Activated T-helper 17 cell treated with anti-CD3 and anti-CD28 coated beads, Interleukin-2, amount 50 U/mL, for 72 hours (primary cell): Measurements from ENCODE around the gene EDEM3. TPM values are rescaled to one million over a fixed set of nuclear protein-coding genes. Genes with fewer than 3 reads are reported as not detected.
A peak's percentile ranks its signal among the peaks of the same experiment; 100 is the strongest.

Experiments
- ATAC-seq: fragments of 150-1000 bp; cut with Tn5 transposase; replicated peaks from 2 replicates; pipeline ENCODE4 v1.10.0; 2021; ENCODE audit warnings: mild to moderate bottlenecking, moderate library complexity
- H3K27ac Mint-ChIP-seq: one replicate; pipeline ENCODE4 v1.8.0; 2022; ENCODE audit warnings: mixed read lengths
- H3K27me3 Mint-ChIP-seq: one replicate; pipeline ENCODE4 v1.8.0; 2022; ENCODE audit warnings: mixed read lengths
- H3K36me3 Mint-ChIP-seq: one replicate; pipeline ENCODE4 v1.8.0; 2022; ENCODE audit warnings: low read depth, mild to moderate bottlenecking, mixed read lengths
- H3K4me1 Mint-ChIP-seq: one replicate; pipeline ENCODE4 v1.8.0; 2022; ENCODE audit warnings: mixed read lengths
- H3K4me3 Mint-ChIP-seq: one replicate; pipeline ENCODE4 v1.8.0; 2022; ENCODE audit warnings: mild to moderate bottlenecking, mixed read lengths
- H3K9me3 Mint-ChIP-seq: one replicate; pipeline ENCODE4 v1.8.0; 2022; ENCODE audit warnings: mixed read lengths
- total RNA-seq, 2 donors: library from RNA; stranded (reverse); gene quantifications; one replicate each; pipeline ENCODE4 v1.2.3, GENCODE V29; 2022

EDEM3 gene
- total RNA-seq, 2 donors from 2014 or later, result 11.7 to 20.4 TPM

- no peak overlapping the region for H3K27ac Mint-ChIP-seq
These were observed 15.6 kb downstream of the EDEM3 start for GRCh38 chr1:184739070-184739469.

GRCh38 chr1:184734980-184735379 lies 19.7 kb downstream of the EDEM3 start:
- Mint-ChIP-seq H3K4me1 (peaks cover 10% of the 10 kb centered on the region), H3K9me3 (no peaks in the 10 kb centered on the region), H3K36me3 (peaks cover 64% of the 10 kb centered on the region), H3K27ac (peak overlapping the region; percentile 48), H3K27me3 (no peaks in the 10 kb centered on the region), H3K4me3 (no peak overlapping the region)
- no peak for ATAC-seq

More at GRCh38 chr1:184739070-184739469, 15.6 kb downstream of the EDEM3 start:
- ATAC-seq, result no peak
- H3K27me3 Mint-ChIP-seq, result no peaks in the 10 kb centered on the region
- peaks cover 16% of the 10 kb centered on the region for H3K4me1 Mint-ChIP-seq
- H3K36me3 Mint-ChIP-seq, result peaks cover 45% of the 10 kb centered on the region
- no peak overlapping the region for H3K4me3 Mint-ChIP-seq
- H3K9me3 Mint-ChIP-seq, result no peaks in the 10 kb centered on the region

- Mint-ChIP-seq H3K4me3 (no peak overlapping the region), H3K36me3 (peaks cover 84% of the 10 kb centered on the region)
These were observed 29.8 kb downstream of the EDEM3 start for GRCh38 chr1:184724843-184725242.

GRCh38 chr1:184716158-184716557 lies 38.5 kb downstream of the EDEM3 start:
- no peaks in the 10 kb centered on the region for H3K27me3 Mint-ChIP-seq
- H3K4me1 Mint-ChIP-seq, result no peaks in the 10 kb centered on the region
- no peaks in the 10 kb centered on the region for H3K9me3 Mint-ChIP-seq
- no peak for ATAC-seq
- peaks cover 90% of the 10 kb centered on the region for H3K36me3 Mint-ChIP-seq
- no peak overlapping the region for H3K4me3 Mint-ChIP-seq
- peak overlapping the region; percentile 39 for H3K27ac Mint-ChIP-seq

More at GRCh38 chr1:184724843-184725242, 29.8 kb downstream of the EDEM3 start:
- Mint-ChIP-seq H3K9me3 (no peaks in the 10 kb centered on the region), H3K27ac (no peak overlapping the region), H3K27me3 (no peaks in the 10 kb centered on the region), H3K4me1 (no peaks in the 10 kb centered on the region)
- ATAC-seq, result no peak

- ATAC-seq, result no peak
- H3K27me3 Mint-ChIP-seq, result no peaks in the 10 kb centered on the region
These were observed 45.2 kb downstream of the EDEM3 start for GRCh38 chr1:184709418-184709817.

GRCh38 chr1:184708084-184708676 lies 46.5 kb downstream of the EDEM3 start:
- H3K27me3 Mint-ChIP-seq, result no peaks in the 10 kb centered on the region
- H3K27ac Mint-ChIP-seq, result peak overlapping the region; percentile 39
- no peaks in the 10 kb centered on the region for H3K9me3 Mint-ChIP-seq
- H3K4me1 Mint-ChIP-seq, result no peaks in the 10 kb centered on the region
- H3K36me3 Mint-ChIP-seq, result peaks cover 99% of the 10 kb centered on the region
- no peak overlapping the region for H3K4me3 Mint-ChIP-seq
- ATAC-seq, result no peak

More at GRCh38 chr1:184709418-184709817, 45.2 kb downstream of the EDEM3 start:
- H3K4me1 Mint-ChIP-seq, result no peaks in the 10 kb centered on the region
- H3K9me3 Mint-ChIP-seq, result no peaks in the 10 kb centered on the region
- no peak overlapping the region for H3K4me3 Mint-ChIP-seq
- peak overlapping the region; percentile 39 for H3K27ac Mint-ChIP-seq
- H3K36me3 Mint-ChIP-seq, result peaks cover 99% of the 10 kb centered on the region

- H3K4me3 Mint-ChIP-seq, result no peak overlapping the region
- no peaks in the 10 kb centered on the region for H3K27me3 Mint-ChIP-seq
- no peak overlapping the region for H3K27ac Mint-ChIP-seq
- no peaks in the 10 kb centered on the region for H3K9me3 Mint-ChIP-seq
- ATAC-seq, result no peak
- peaks cover 3% of the 10 kb centered on the region for H3K4me1 Mint-ChIP-seq
- peaks cover 97% of the 10 kb centered on the region for H3K36me3 Mint-ChIP-seq
These were observed 49.4 kb downstream of the EDEM3 start for GRCh38 chr1:184705271-184705670.

GRCh38 chr1:184701816-184702215 lies 52.8 kb downstream of the EDEM3 start:
- Mint-ChIP-seq H3K27me3 (no peaks in the 10 kb centered on the region), H3K4me3 (no peak overlapping the region), H3K27ac (no peak overlapping the region), H3K36me3 (peaks cover 94% of the 10 kb centered on the region), H3K4me1 (peaks cover 6% of the 10 kb centered on the region), H3K9me3 (no peaks in the 10 kb centered on the region)
- ATAC-seq, result no peak

- ATAC-seq, result no peak
- Mint-ChIP-seq H3K4me3 (no peak overlapping the region), H3K4me1 (peaks cover 6% of the 10 kb centered on the region), H3K36me3 (peaks cover 91% of the 10 kb centered on the region), H3K27me3 (no peaks in the 10 kb centered on the region), H3K27ac (no peak overlapping the region), H3K9me3 (no peaks in the 10 kb centered on the region)
These were observed 55.7 kb downstream of the EDEM3 start for GRCh38 chr1:184698969-184699368.

- ATAC-seq, result no peak
These were observed 56.6 kb downstream of the EDEM3 start for GRCh38 chr1:184698016-184698415.

GRCh38 chr1:184696403-184696802 lies 58.3 kb downstream of the EDEM3 start:
- Mint-ChIP-seq H3K27me3 (no peaks in the 10 kb centered on the region), H3K9me3 (no peaks in the 10 kb centered on the region), H3K4me3 (no peak overlapping the region), H3K36me3 (peaks cover 87% of the 10 kb centered on the region), H3K4me1 (peaks cover 6% of the 10 kb centered on the region), H3K27ac (no peak overlapping the region)
- ATAC-seq, result no peak

More at GRCh38 chr1:184698016-184698415, 56.6 kb downstream of the EDEM3 start:
- Mint-ChIP-seq H3K9me3 (no peaks in the 10 kb centered on the region), H3K27ac (no peak overlapping the region), H3K27me3 (no peaks in the 10 kb centered on the region), H3K4me3 (no peak overlapping the region), H3K4me1 (peaks cover 6% of the 10 kb centered on the region), H3K36me3 (peaks cover 91% of the 10 kb centered on the region)

- no peaks in the 10 kb centered on the region for H3K27me3 Mint-ChIP-seq
- peak overlapping the region; percentile 16 for H3K27ac Mint-ChIP-seq
- peaks cover 82% of the 10 kb centered on the region for H3K36me3 Mint-ChIP-seq
- ATAC-seq, result peak; percentile 69
- H3K9me3 Mint-ChIP-seq, result no peaks in the 10 kb centered on the region
- H3K4me1 Mint-ChIP-seq, result peaks cover under 1% of the 10 kb centered on the region
- no peak overlapping the region for H3K4me3 Mint-ChIP-seq
These were observed 59.6 kb downstream of the EDEM3 start for GRCh38 chr1:184695023-184695422.

GRCh38 chr1:184693011-184693410 lies 61.6 kb downstream of the EDEM3 start:
- no peak overlapping the region for H3K4me3 Mint-ChIP-seq
- peaks cover 62% of the 10 kb centered on the region for H3K36me3 Mint-ChIP-seq
- no peaks in the 10 kb centered on the region for H3K4me1 Mint-ChIP-seq
- H3K9me3 Mint-ChIP-seq, result no peaks in the 10 kb centered on the region
- H3K27ac Mint-ChIP-seq, result no peak overlapping the region
- ATAC-seq, result no peak
- H3K27me3 Mint-ChIP-seq, result no peaks in the 10 kb centered on the region

- Mint-ChIP-seq H3K9me3 (no peaks in the 10 kb centered on the region), H3K27me3 (no peaks in the 10 kb centered on the region), H3K36me3 (peaks cover 53% of the 10 kb centered on the region), H3K27ac (no peak overlapping the region), H3K4me3 (no peak overlapping the region), H3K4me1 (no peaks in the 10 kb centered on the region)
- no peak for ATAC-seq
These were observed 62.8 kb downstream of the EDEM3 start for GRCh38 chr1:184691719-184692324.

GRCh38 chr1:184686540-184686939 lies 68.1 kb downstream of the EDEM3 start:
- H3K36me3 Mint-ChIP-seq, result peaks cover 5% of the 10 kb centered on the region
- peaks cover under 1% of the 10 kb centered on the region for H3K9me3 Mint-ChIP-seq
- H3K27ac Mint-ChIP-seq, result no peak overlapping the region
- H3K4me1 Mint-ChIP-seq, result no peaks in the 10 kb centered on the region
- no peak overlapping the region for H3K4me3 Mint-ChIP-seq
- no peaks in the 10 kb centered on the region for H3K27me3 Mint-ChIP-seq
- no peak for ATAC-seq
